ENCODE results near the gene ATP1A1. TPM values are rescaled to one million over a fixed set of nuclear protein-coding genes. Genes with fewer than 3 reads are reported as not detected.

The ATP1A1 gene
- polyA plus RNA-seq, 3 donors, result 32.3 to 135 (median 32.7) TPM

GRCh38 chr1:116324411-116324810, 48.6 kb upstream of the ATP1A1 start:
- H3K4me1 ChIP-seq (ENCODE audit: control insufficient read depth in 1 of 2, insufficient read depth in 2 of 2, low read length in 2 of 2), result no peaks in the 10 kb centered on the region
- intact Hi-C loops (cut with micrococcal nuclease), result no loop called here

GRCh38 chr1:116325104-116325503, 47.9 kb upstream of the ATP1A1 start:
- H2AFZ ChIP-seq (ENCODE audit: insufficient read depth, low read depth, low read length, poor library complexity, severe bottlenecking), result no peak overlapping the region
- H3K27me3 Mint-ChIP-seq (ENCODE audit: low read depth in 3 of 3), result peaks cover 0 to 2% (median 1%) of the 10 kb centered on the region in 3 donors
- no peaks in the 10 kb centered on the region for H3K9me3 ChIP-seq (replicated peaks in 1 of 2; ENCODE audit: control insufficient read depth in 1 of 2, insufficient read depth in 1 of 2, low read length in 2 of 2)
- H3K36me3 ChIP-seq (replicated peaks in 1 of 2; ENCODE audit: control insufficient read depth in 1 of 2, insufficient read depth in 2 of 2, low read length in 2 of 2), result no peaks in the 10 kb centered on the region
- H3K79me2 ChIP-seq (ENCODE audit: insufficient read depth, low read length), result no peaks in the 10 kb centered on the region
- no peaks in the 10 kb centered on the region for H4K20me1 ChIP-seq (ENCODE audit: insufficient read depth, low read length)
- no peaks in the 10 kb centered on the region for H3K4me1 ChIP-seq (ENCODE audit: control insufficient read depth in 1 of 2, insufficient read depth in 2 of 2, low read length in 2 of 2)
- H3K4me1 Mint-ChIP-seq, result peaks cover 3% of the 10 kb centered on the region
- H3K27ac Mint-ChIP-seq, result no peak overlapping the region
- H3K27me3 ChIP-seq (ENCODE audit: control insufficient read depth in 2 of 2, insufficient read depth in 2 of 2, low read length in 2 of 2), result no peaks in the 10 kb centered on the region
- H3K4me3 ChIP-seq (replicated peaks in 1 of 3; ENCODE audit: low read depth in 2 of 3, low read length in 3 of 3), result no peak overlapping the region
- no peak for DNase-seq
- no peak overlapping the region for H3K4me2 ChIP-seq (replicated peaks; ENCODE audit: extremely low read depth, low read length, poor library complexity, severe bottlenecking)
- 50% methylated on average over 1 of the region's 2 CpGs for WGBS (ENCODE audit: insufficient coverage)
- H3K9me3 Mint-ChIP-seq, result no peaks in the 10 kb centered on the region
- no peak for TF ChIP-seq CTCF (IDR thresholded peaks at IDR 0.05)
- intact Hi-C loops (cut with micrococcal nuclease), result no loop called here
- no peak overlapping the region for H3K4me3 Mint-ChIP-seq
- no peak overlapping the region for H3K27ac ChIP-seq (ENCODE audit: low read depth in 1 of 2, low read length in 2 of 2)
- H3K36me3 Mint-ChIP-seq, result no peaks in the 10 kb centered on the region
- H3K9ac ChIP-seq (ENCODE audit: insufficient read depth, low read length, poor library complexity, severe bottlenecking), result no peak overlapping the region

More at GRCh38 chr1:116324411-116324810, 48.6 kb upstream of the ATP1A1 start:
- Mint-ChIP-seq H3K9me3 (no peaks in the 10 kb centered on the region), H3K4me1 (peaks cover 3% of the 10 kb centered on the region), H3K27ac (no peak overlapping the region), H3K27me3 (ENCODE audit: low read depth in 3 of 3) (peaks cover 0 to 2% (median 0%) of the 10 kb centered on the region in 3 donors), H3K36me3 (no peaks in the 10 kb centered on the region), H3K4me3 (no peak overlapping the region)
- 100% methylated on average over 1 of the region's 3 CpGs for whole genome bisulfite sequencing (ENCODE audit: insufficient coverage)
- H3K36me3 ChIP-seq (replicated peaks in 1 of 2; ENCODE audit: control insufficient read depth in 1 of 2, insufficient read depth in 2 of 2, low read length in 2 of 2), result no peaks in the 10 kb centered on the region
- H3K79me2 ChIP-seq (ENCODE audit: insufficient read depth, low read length), result no peaks in the 10 kb centered on the region
- TF ChIP-seq CTCF (IDR thresholded peaks at IDR 0.05), result no peak
- H3K27ac ChIP-seq (ENCODE audit: low read depth in 1 of 2, low read length in 2 of 2), result no peak overlapping the region
- H3K9ac ChIP-seq (ENCODE audit: insufficient read depth, low read length, poor library complexity, severe bottlenecking), result no peak overlapping the region
- H3K27me3 ChIP-seq (ENCODE audit: control insufficient read depth in 2 of 2, insufficient read depth in 2 of 2, low read length in 2 of 2), result no peaks in the 10 kb centered on the region
- H4K20me1 ChIP-seq (ENCODE audit: insufficient read depth, low read length), result no peaks in the 10 kb centered on the region
- H3K4me2 ChIP-seq (replicated peaks; ENCODE audit: extremely low read depth, low read length, poor library complexity, severe bottlenecking), result no peak overlapping the region
- H2AFZ ChIP-seq (ENCODE audit: insufficient read depth, low read depth, low read length, poor library complexity, severe bottlenecking), result no peak overlapping the region
- no peak overlapping the region for H3K4me3 ChIP-seq (replicated peaks in 1 of 3; ENCODE audit: low read depth in 2 of 3, low read length in 3 of 3)
- no peaks in the 10 kb centered on the region for H3K9me3 ChIP-seq (replicated peaks in 1 of 2; ENCODE audit: control insufficient read depth in 1 of 2, insufficient read depth in 1 of 2, low read length in 2 of 2)
- no peak for DNase-seq

Data from CD14-positive monocyte (primary cell).